IMR-90 (cell line): ENCODE measurements around the gene CPLX3. TPM values are rescaled to one million over a fixed set of nuclear protein-coding genes. Genes with fewer than 3 reads are reported as not detected.

ENCODE experiments used
- ATAC-seq: fragments of 200-7000 bp; cut with Tn5 transposase; 2 replicates; pipeline ENCODE4 v1.9.1; 2020; ENCODE audit warnings: low read depth, mild to moderate bottlenecking, moderate library complexity
- BruUV-seq: library from RNA; stranded (reverse); fragments of 400-500 nt; replicated peaks from 2 replicates; lab custom pipeline; 2021; lab: Mats Ljungman, UMichigan
- CTCF ChIA-PET: fragments of 300-600 bp; formaldehyde crosslinking; extraction: SDS; loops from one replicate; lab custom pipeline; 2021; ENCODE audit warnings: antibody characterized with exemption; lab: Yijun Ruan, JAX
- POLR2A ChIA-PET: fragments of 300-600 bp; sonication (Branson Sonifier 250); formaldehyde crosslinking; loops from one replicate; lab custom pipeline; 2022; ENCODE audit warnings: antibody characterized with exemption; ENCODE audit not compliant: unreplicated experiment; lab: Charles Lee
- DNase-seq: peaks from one replicate; pipeline ENCODE4 v3.0.0; 2013
- H2AFZ ChIP-seq: replicated peaks from 2 replicates; pipeline ENCODE3; 2013; ENCODE audit warnings: low read length, mild to moderate bottlenecking; ENCODE audit not compliant: poor library complexity
- H2AK5ac ChIP-seq: 2 replicates; pipeline ENCODE4 v1.6.1; 2013; ENCODE audit warnings: low read depth, low read length, inconsistent platforms
- H2AK9ac ChIP-seq: replicated peaks from 2 replicates; pipeline ENCODE3; 2013; ENCODE audit warnings: mild to moderate bottlenecking, low read depth, low read length, moderate library complexity; ENCODE audit not compliant: poor library complexity
- H2BK120ac ChIP-seq: 2 replicates; pipeline ENCODE4 v1.6.1; 2013; ENCODE audit warnings: low read depth, low read length, inconsistent platforms
- H2BK15ac ChIP-seq: 3 replicates; pipeline ENCODE4 v1.6.1; 2013; ENCODE audit warnings: low read depth, low read length, inconsistent platforms
- H2BK20ac ChIP-seq: 2 replicates; pipeline ENCODE4 v1.6.1; 2013; ENCODE audit warnings: low read depth, mild to moderate bottlenecking, inconsistent platforms, low read length, moderate library complexity
- H2BK5ac ChIP-seq: 2 replicates; pipeline ENCODE4 v1.6.1; 2013; ENCODE audit warnings: mild to moderate bottlenecking, low read depth, low read length, inconsistent platforms; ENCODE audit not compliant: poor library complexity, severe bottlenecking
- H3K14ac ChIP-seq: replicated peaks from 2 replicates; pipeline ENCODE4 v1.6.1; 2013; ENCODE audit warnings: low read depth, low read length, inconsistent platforms
- H3K18ac ChIP-seq: 2 replicates; pipeline ENCODE4 v1.6.1; 2013; ENCODE audit warnings: low read depth, low read length, control low read depth
- H3K23ac ChIP-seq: 2 replicates; pipeline ENCODE4 v1.6.1; 2013; ENCODE audit warnings: low read depth, low read length, inconsistent platforms
- H3K27ac ChIP-seq: 2 replicates; pipeline ENCODE4 v1.5.1; 2013; ENCODE audit warnings: mild to moderate bottlenecking, control low read depth, low read length; ENCODE audit not compliant: insufficient read depth
- H3K27me3 ChIP-seq: 2 replicates; pipeline ENCODE4 v1.6.1; 2013; ENCODE audit warnings: low read length; ENCODE audit not compliant: control insufficient read depth, insufficient read depth
- H3K36me3 ChIP-seq: 2 replicates; pipeline ENCODE4 v1.6.1; 2013; ENCODE audit warnings: low read length, mixed read lengths; ENCODE audit not compliant: control insufficient read depth, insufficient read depth
- H3K4ac ChIP-seq: 2 replicates; pipeline ENCODE4 v1.6.1; 2013; ENCODE audit warnings: low read depth, low read length, inconsistent platforms
- H3K4me1 ChIP-seq: 2 replicates; pipeline ENCODE4 v1.6.1; 2013; ENCODE audit warnings: low read length, mixed read lengths; ENCODE audit not compliant: control insufficient read depth, insufficient read depth
- H3K4me2 ChIP-seq: 2 replicates; pipeline ENCODE4 v1.6.1; 2013; ENCODE audit warnings: low read depth, mild to moderate bottlenecking, control low read depth, low read length, moderate library complexity
- H3K4me3 ChIP-seq: 2 replicates; pipeline ENCODE4 v1.5.1; 2013; ENCODE audit warnings: low read depth, mild to moderate bottlenecking, control low read depth, low read length, moderate library complexity; ENCODE audit not compliant: insufficient read depth
- H3K56ac ChIP-seq: 2 replicates; pipeline ENCODE4 v1.6.1; 2013; ENCODE audit warnings: low read length, inconsistent platforms; ENCODE audit not compliant: insufficient read depth; ENCODE audit errors: extremely low read depth
- H3K79me1 ChIP-seq, 2 experiments: 2 replicates each; pipeline ENCODE4 v1.6.1; 2013; ENCODE audit warnings: low read length in 2 of 2, inconsistent platforms in 1 of 2, low read depth in 1 of 2
- H3K9ac ChIP-seq: 2 replicates; pipeline ENCODE4 v1.6.1; 2013; ENCODE audit warnings: low read depth, low read length, control low read depth
- H3K9me1 ChIP-seq: 2 replicates; pipeline ENCODE4 v1.6.1; 2013; ENCODE audit warnings: low read length, inconsistent platforms; ENCODE audit not compliant: insufficient read depth
- H3K9me3 ChIP-seq: 2 replicates; pipeline ENCODE4 v1.6.1; 2013; ENCODE audit warnings: low read length; ENCODE audit not compliant: control insufficient read depth, insufficient read depth
- H4K20me1 ChIP-seq: 2 replicates; pipeline ENCODE4 v1.6.1; 2013; ENCODE audit warnings: low read length, inconsistent platforms; ENCODE audit not compliant: insufficient read depth
- H4K5ac ChIP-seq: 2 replicates; pipeline ENCODE4 v1.6.1; 2013; ENCODE audit warnings: mild to moderate bottlenecking, low read depth, low read length, control low read depth
- H4K8ac ChIP-seq, 2 experiments: 2 replicates each; pipeline ENCODE4 v1.6.1; 2013; ENCODE audit warnings: low read depth in 2 of 2, low read length in 2 of 2, control low read depth in 1 of 2, inconsistent platforms in 1 of 2
- H4K91ac ChIP-seq: 2 replicates; pipeline ENCODE4 v1.6.1; 2013; ENCODE audit warnings: low read depth, low read length, inconsistent platforms; ENCODE audit not compliant: insufficient read depth
- BHLHE40 ChIP-seq: fragments of 150-350 bp; IDR thresholded peaks from 2 replicates; pipeline ENCODE4 v1.6.1; 2016; ENCODE audit warnings: mild to moderate bottlenecking, low read depth, low read length
- CEBPB ChIP-seq: IDR thresholded peaks from 2 replicates; pipeline ENCODE4 v1.6.1; 2012; ENCODE audit warnings: low read depth, low read length, improper control_type of control experiment
- CTCF ChIP-seq: conservative IDR thresholded peaks from 2 replicates; pipeline ENCODE4 v1.5.1; 2012; ENCODE audit warnings: mild to moderate bottlenecking, low read depth, low read length, improper control_type of control experiment
- ELK1 ChIP-seq: fragments of 150-350 bp; IDR thresholded peaks from 2 replicates; pipeline ENCODE4 v1.6.1; 2016; ENCODE audit warnings: low read depth, mild to moderate bottlenecking, low read length, moderate library complexity, borderline replicate concordance
- FOS ChIP-seq: fragments of 150-350 bp; IDR thresholded peaks from 2 replicates; pipeline ENCODE4 v1.6.1; 2016; ENCODE audit warnings: low read depth, low read length
- WGBS, 2 experiments: methylation state at CpG; one replicate each; pipeline versions ENCODE4 v1.1.5 to v1.1.7; 2013; ENCODE audit warnings: missing lambda C conversion rate in 2 of 2; ENCODE audit not compliant: insufficient read length in 1 of 2; ENCODE audit errors: extremely low coverage in 2 of 2; 5-methylcytosine and 5-hydroxymethylcytosine counted together
- dilution Hi-C: fragments of 300-500 bp; cut with HindIII; formaldehyde crosslinking; loops from one replicate; pipeline ENCODE4 v1.14.3; 2018; ENCODE audit warnings: low sequenced_read_pairs; ENCODE audit not compliant: unreplicated experiment
- in situ Hi-C: fragments of 300-500 bp; cut with MboI; formaldehyde crosslinking; loops from 3 replicates; pipeline ENCODE4 v1.14.3; 2019; ENCODE audit warnings: low sequenced_read_pairs, inconsistent platforms, mixed read lengths
- intact Hi-C: fragments of 100-400 bp; cut with micrococcal nuclease; formaldehyde crosslinking; loops from 2 replicates; pipeline ENCODE4 v1.10.0; 2022
- polyA plus RNA-seq, 3 experiments: library from polyadenylated mRNA; depleted of rRNA; stranded (reverse); fragments of >200 nt; gene quantifications; 2 replicates each; pipeline ENCODE4 v1.2.3, GENCODE V29; 2012; ENCODE audit warnings: low replicate concordance in 1 of 3
- total RNA-seq: library from RNA; depleted of rRNA; stranded (reverse); fragments of >200 nt; gene quantifications from 2 replicates; pipeline ENCODE4 v1.2.3, GENCODE V29; 2012

The CPLX3 gene
- total and polyA plus RNA-seq, 2 of the 4 experiments (the other 2 are of a cell fraction): not detected

- peaks cover 2% of the 10 kb centered on the region; the same call in 1 of the 2 replicates for H3K36me3 ChIP-seq
- intact Hi-C loops (no loop called here), dilution Hi-C loops (no loop called here), in situ Hi-C loops (no loop called here)
- DNase-seq (no peak), ATAC-seq (no peak)
- H2AFZ ChIP-seq: no peak overlapping the region
- no peak overlapping the region for H3K18ac ChIP-seq
- H3K79me1 ChIP-seq: peaks cover 19 to 89% of the 10 kb centered on the region in 2 experiments
- H3K9ac ChIP-seq: no peak overlapping the region; the same call in 1 of the 2 replicates
- H2AK5ac ChIP-seq: no peak overlapping the region
- H2BK20ac ChIP-seq: no peak overlapping the region
- no peak overlapping the region for H3K14ac ChIP-seq
- H3K9me3 ChIP-seq: no peaks in the 10 kb centered on the region
- H2BK120ac ChIP-seq: no peak overlapping the region
- no peak overlapping the region for H3K4ac ChIP-seq
- H4K91ac ChIP-seq: no peak overlapping the region
- no TSS peak for BruUV-seq
- H3K56ac ChIP-seq: no peak overlapping the region
- H3K4me3 ChIP-seq: no peak overlapping the region
- H3K9me1 ChIP-seq: peaks cover 42% of the 10 kb centered on the region
- H4K20me1 ChIP-seq: peaks cover 91% of the 10 kb centered on the region
- H2AK9ac ChIP-seq: no peak overlapping the region
- WGBS, 2 experiments: no CpG with 5 or more reads among the region's 1 CpG
- peak overlapping the region; percentile 18; the same call in 1 of the 2 replicates for H3K23ac ChIP-seq
- ChIA-PET CTCF (no interaction called here), POLR2A (no interaction called here)
- H4K8ac ChIP-seq: 0 out of 4 replicates have a peak overlapping the region, but pooled peaks of 1 of the 2 experiments have one; percentile 28
- TF ChIP-seq CEBPB (no peak), CTCF (no peak), FOS (no peak), ELK1 (no peak), BHLHE40 (no peak)
- H3K4me2 ChIP-seq: no peak overlapping the region
- no peak overlapping the region for H2BK15ac ChIP-seq
- H4K5ac ChIP-seq: no peak overlapping the region
- peaks cover 24% of the 10 kb centered on the region for H3K4me1 ChIP-seq
- H3K27me3 ChIP-seq: no peaks in the 10 kb centered on the region
- no peak overlapping the region for H3K27ac ChIP-seq
- H2BK5ac ChIP-seq: peak overlapping the region; percentile 35
Measured at GRCh38 chr15:74791007-74791406, 35.4 kb upstream of the CPLX3 start.
